22Rv1 (cell line): ENCODE results near the gene ARG2.

ENCODE experiments used
- CTCF ChIP-seq: fragments of 450-650 bp; IDR thresholded peaks from 2 replicates; pipeline ENCODE4 v1.5.1; 2017; ENCODE audit warnings: mild to moderate bottlenecking
- ZFX ChIP-seq: fragments of 450-650 bp; IDR thresholded peaks from 2 replicates; pipeline ENCODE4 v1.6.1; 2017; ENCODE audit warnings: antibody characterized with exemption, borderline replicate concordance

- no peak for TF ChIP-seq CTCF
- TF ChIP-seq ZFX = no peak
Measured at GRCh38 chr14:67679006-67679405, 59.3 kb downstream of the ARG2 start.
